GM18858 (cell line): Measurements from ENCODE around the gene IDI2.
"Not testable (repeated sequence)": the region's sequence is repeated elsewhere in the genome, so short reads cannot be mapped to it uniquely, and the experiment has no call there.

Experiments
- ATAC-seq: cut with Tn5 transposase; IDR thresholded peaks from one replicate; pipeline ENCODE4 v1.9.1; 2021; ENCODE audit not compliant: unreplicated experiment

IDI2 gene

GRCh38 chr10:1025683-1026082 is at the start of gene IDI2:
TSS of gene IDI2 (minus strand) at chr10:1025859. CDS start at chr10:1024723, 1,136 bp downstream.
- no peak for ATAC-seq

GRCh38 chr10:1074748-1075308 is 49.2 kb upstream of the IDI2 start:
- ATAC-seq = no peak

- no peak for ATAC-seq
These were observed 48.5 kb upstream of the IDI2 start for GRCh38 chr10:1074052-1074747.

GRCh38 chr10:1070919-1071318 is 45.3 kb upstream of the IDI2 start:
- ATAC-seq = no peak

GRCh38 chr10:1068380-1069361 is 43.0 kb upstream of the IDI2 start:
- ATAC-seq = no peak

- not testable (repeated sequence) for ATAC-seq
These were observed 41.1 kb upstream of the IDI2 start for GRCh38 chr10:1066734-1067133.

GRCh38 chr10:1064964-1065247 is 39.2 kb upstream of the IDI2 start:
- ATAC-seq = no peak

- ATAC-seq = no peak
These were observed 37.7 kb upstream of the IDI2 start for GRCh38 chr10:1063232-1063865.

GRCh38 chr10:1061930-1062774 is 36.5 kb upstream of the IDI2 start:
- no peak for ATAC-seq

GRCh38 chr10:1059902-1060301 is 34.2 kb upstream of the IDI2 start:
- ATAC-seq = no peak

GRCh38 chr10:1058017-1058416 is 32.4 kb upstream of the IDI2 start:
- ATAC-seq = no peak

GRCh38 chr10:1057106-1057657 is 31.5 kb upstream of the IDI2 start:
- ATAC-seq = no peak

- ATAC-seq = peak; percentile 85
These were observed 30.9 kb upstream of the IDI2 start, which contains the start of gene WDR37 for GRCh38 chr10:1056326-1057105. TSS of gene WDR37 (plus strand) at chr10:1056385. CDS start at chr10:1072156, 15,771 bp downstream.

- ATAC-seq = no peak
These were observed 29.0 kb upstream of the IDI2 start for GRCh38 chr10:1054684-1055083.

- no peak for ATAC-seq
These were observed 24.9 kb upstream of the IDI2 start for GRCh38 chr10:1050554-1050953.

- no peak for ATAC-seq
These were observed 24.5 kb upstream of the IDI2 start for GRCh38 chr10:1050145-1050544.

GRCh38 chr10:1049425-1049958 is 23.8 kb upstream of the IDI2 start:
- no peak for ATAC-seq

GRCh38 chr10:1048732-1049424 is 23.2 kb upstream of the IDI2 start, which contains the start of gene IDI1:
TSS of gene IDI1 (minus strand) at chr10:1049119. CDS start at chr10:1049003, 116 bp downstream.
- peak; percentile 73 for ATAC-seq
